ENCODE results near the gene AGXT. TPM values are rescaled to one million over a fixed set of nuclear protein-coding genes. Genes with fewer than 3 reads are reported as not detected.

Gene AGXT
- total RNA-seq, 8 experiments from 2014 or later = 0.14 to 1.00 (median 0.38) TPM; not detected in 3

DNA sequence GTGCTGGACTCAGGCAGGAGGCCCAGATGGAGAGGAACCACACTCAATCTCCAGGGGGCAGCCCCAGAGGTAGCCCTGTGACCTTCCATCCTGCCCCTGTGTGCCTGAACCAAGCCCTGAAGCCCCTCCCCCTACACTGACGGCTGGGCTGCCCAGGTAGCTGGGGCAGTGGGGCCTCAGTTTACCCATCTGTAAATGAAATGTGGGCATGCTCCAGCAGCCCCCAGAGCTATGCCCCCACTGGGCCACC is 53.3 kb downstream of the AGXT start:
- no peak overlapping the region for H3K4me3 ChIP-seq
- ATAC-seq (replicated peaks in 6 of 8) = no peak
- H3K27ac ChIP-seq = no peak overlapping the region
- H3K4me1 ChIP-seq (replicated peaks in 1 of 2) = peaks cover 6 to 10% of the 10 kb centered on the region in 2 donors
- in situ Hi-C loops (cut with MboI; ENCODE audit: low pct_unique_long_range_greater_than_20kb in 2 of 9, low sequenced_read_pairs in 9 of 9, unreplicated experiment in 9 of 9) = no loop called here
- no CpG with 5 or more reads among the region's 1 CpG for WGBS, 10 experiments

DNA sequence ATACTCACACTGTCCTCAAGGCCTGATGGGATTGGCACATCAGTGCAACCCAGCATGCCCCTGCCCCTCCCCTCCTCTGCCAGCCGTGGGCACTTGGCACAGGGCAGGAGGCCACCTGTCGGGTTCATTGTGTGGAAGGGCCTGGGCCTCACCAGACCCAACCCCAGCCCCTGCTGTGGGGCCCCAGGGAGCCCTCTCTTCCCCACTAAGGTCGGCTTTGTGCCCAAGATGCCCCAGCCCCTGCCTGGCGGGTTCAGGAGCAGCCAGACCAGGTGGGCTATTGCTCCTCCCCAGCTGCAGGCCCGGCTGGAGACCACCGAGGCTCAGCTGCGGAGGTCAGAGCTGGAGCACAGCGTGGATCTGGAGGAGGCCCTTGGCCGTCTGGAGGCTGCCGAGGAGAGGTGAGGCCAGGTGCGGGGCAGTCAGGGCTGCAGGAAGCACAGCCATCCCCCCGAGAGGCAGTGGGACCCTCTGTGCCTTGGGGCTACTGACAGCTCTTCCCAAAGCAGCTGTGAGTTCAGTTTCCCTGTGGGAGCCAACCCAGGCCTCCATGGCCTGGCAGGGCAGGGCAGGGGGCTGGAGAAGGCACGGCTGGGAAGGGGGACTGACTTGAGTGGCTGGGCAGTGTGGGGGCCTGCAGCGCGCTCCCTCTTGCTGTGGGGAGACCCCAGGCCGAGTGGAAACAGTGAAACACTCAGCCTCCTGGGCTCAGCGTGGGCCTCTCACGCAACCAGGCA is 53.8 kb downstream of the AGXT start:
- peaks cover 6 to 8% of the 10 kb centered on the region in 2 donors for H3K4me1 ChIP-seq (replicated peaks in 1 of 2)
- WGBS, 10 experiments = 58 to 75% (median 64%) methylated on average over 3 to 4 of the region's 18 CpGs; no CpG with 5 or more reads in 7 of the 10 experiments
- in situ Hi-C loops (cut with MboI; ENCODE audit: low pct_unique_long_range_greater_than_20kb in 2 of 9, low sequenced_read_pairs in 9 of 9, unreplicated experiment in 9 of 9) = no loop called here
- no peak for ATAC-seq (replicated peaks in 6 of 8)
- H3K4me3 ChIP-seq = no peak overlapping the region
- H3K27ac ChIP-seq = no peak overlapping the region

- H3K27ac ChIP-seq = no peak overlapping the region
- H3K4me3 ChIP-seq = no peak overlapping the region
- in situ Hi-C loops (cut with MboI; ENCODE audit: low pct_unique_long_range_greater_than_20kb in 2 of 9, low sequenced_read_pairs in 9 of 9, unreplicated experiment in 9 of 9) = no loop called here
- 33 to 45% (median 35%) methylated on average over 1 to 9 of the region's 15 CpGs; no CpG with 5 or more reads in 7 of the 10 experiments for WGBS, 10 experiments
- ATAC-seq (replicated peaks in 6 of 8) = peak in 5 of 8 experiments; percentile 49 to 83 (median 67)
- peaks cover 6 to 8% of the 10 kb centered on the region in 2 donors for H3K4me1 ChIP-seq (replicated peaks in 1 of 2)
These were observed 54.4 kb downstream of the AGXT start for GRCh38 chr2:240922982-240923537.

GRCh38 chr2:240925191-240925567 is 56.6 kb downstream of the AGXT start:
- 88 to 100% methylated on average over 1 to 5 of the region's 14 CpGs; no CpG with 5 or more reads in 8 of the 10 experiments for WGBS, 10 experiments
- in situ Hi-C loops (cut with MboI; ENCODE audit: low pct_unique_long_range_greater_than_20kb in 2 of 9, low sequenced_read_pairs in 9 of 9, unreplicated experiment in 9 of 9) = no loop called here

DNA sequence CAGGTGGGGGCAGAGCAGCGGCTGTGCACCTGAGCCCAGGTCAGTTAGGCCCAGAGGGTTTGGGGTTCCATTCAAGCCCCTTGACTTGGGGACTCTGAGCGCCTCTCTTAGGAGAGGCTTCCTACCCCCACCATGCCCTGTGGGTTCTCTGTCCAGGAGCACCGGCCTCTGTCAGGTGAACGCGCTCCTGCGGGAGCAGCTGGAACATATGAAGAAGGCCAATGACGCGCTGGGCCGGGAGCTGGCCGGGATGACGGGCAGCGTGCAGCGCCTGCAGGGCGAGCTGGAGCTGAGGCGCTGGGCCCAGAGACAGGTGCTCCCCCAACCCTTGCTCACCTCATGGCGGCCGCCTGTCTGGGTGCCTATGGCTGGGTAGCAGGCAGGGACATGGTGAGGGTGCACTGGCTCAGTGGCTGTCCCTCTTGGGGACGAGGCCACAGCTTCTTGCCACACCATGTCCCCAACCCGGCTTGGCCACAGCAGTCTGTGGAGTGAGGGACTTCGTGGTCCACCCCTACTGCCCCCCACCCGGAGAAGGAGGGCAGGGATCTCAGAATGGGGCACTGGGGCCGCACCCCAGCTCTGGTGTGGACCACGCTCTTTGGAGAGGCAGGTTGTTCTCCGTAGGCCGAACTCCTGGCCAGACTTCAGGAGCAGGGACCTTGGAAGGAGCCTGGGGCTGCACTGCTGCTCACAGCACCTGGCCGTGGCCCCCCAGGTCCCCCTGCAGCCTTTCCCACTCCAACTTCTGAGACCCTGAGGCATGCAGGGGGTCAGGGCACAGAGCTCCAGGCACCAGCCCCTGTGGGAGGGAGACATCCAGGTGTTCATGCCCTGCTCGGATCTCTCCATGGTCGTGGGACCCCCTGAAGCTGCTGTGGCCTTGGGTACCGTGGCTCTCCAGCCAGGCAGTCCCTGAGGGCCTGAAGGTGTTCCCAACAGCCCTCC is 57.2 kb downstream of the AGXT start:
- no peak for ATAC-seq (replicated peaks in 6 of 8)
- Histone ChIP-seq H3K27ac (no peak overlapping the region), H3K4me3 (no peak overlapping the region), H3K4me1 (replicated peaks in 1 of 2) (peaks cover 6 to 11% of the 10 kb centered on the region in 2 donors)
- in situ Hi-C loops (cut with MboI; ENCODE audit: low pct_unique_long_range_greater_than_20kb in 2 of 9, low sequenced_read_pairs in 9 of 9, unreplicated experiment in 9 of 9) = no loop called here
- WGBS, 10 experiments = 87 to 100% methylated on average over 1 to 9 of the region's 29 CpGs; no CpG with 5 or more reads in 8 of the 10 experiments

More at GRCh38 chr2:240925191-240925567, 56.6 kb downstream of the AGXT start:
- peaks cover 6 to 8% of the 10 kb centered on the region in 2 donors for H3K4me1 ChIP-seq (replicated peaks in 1 of 2)
- no peak overlapping the region for H3K27ac ChIP-seq
- no peak for ATAC-seq (replicated peaks in 6 of 8)
- H3K4me3 ChIP-seq = no peak overlapping the region

DNA sequence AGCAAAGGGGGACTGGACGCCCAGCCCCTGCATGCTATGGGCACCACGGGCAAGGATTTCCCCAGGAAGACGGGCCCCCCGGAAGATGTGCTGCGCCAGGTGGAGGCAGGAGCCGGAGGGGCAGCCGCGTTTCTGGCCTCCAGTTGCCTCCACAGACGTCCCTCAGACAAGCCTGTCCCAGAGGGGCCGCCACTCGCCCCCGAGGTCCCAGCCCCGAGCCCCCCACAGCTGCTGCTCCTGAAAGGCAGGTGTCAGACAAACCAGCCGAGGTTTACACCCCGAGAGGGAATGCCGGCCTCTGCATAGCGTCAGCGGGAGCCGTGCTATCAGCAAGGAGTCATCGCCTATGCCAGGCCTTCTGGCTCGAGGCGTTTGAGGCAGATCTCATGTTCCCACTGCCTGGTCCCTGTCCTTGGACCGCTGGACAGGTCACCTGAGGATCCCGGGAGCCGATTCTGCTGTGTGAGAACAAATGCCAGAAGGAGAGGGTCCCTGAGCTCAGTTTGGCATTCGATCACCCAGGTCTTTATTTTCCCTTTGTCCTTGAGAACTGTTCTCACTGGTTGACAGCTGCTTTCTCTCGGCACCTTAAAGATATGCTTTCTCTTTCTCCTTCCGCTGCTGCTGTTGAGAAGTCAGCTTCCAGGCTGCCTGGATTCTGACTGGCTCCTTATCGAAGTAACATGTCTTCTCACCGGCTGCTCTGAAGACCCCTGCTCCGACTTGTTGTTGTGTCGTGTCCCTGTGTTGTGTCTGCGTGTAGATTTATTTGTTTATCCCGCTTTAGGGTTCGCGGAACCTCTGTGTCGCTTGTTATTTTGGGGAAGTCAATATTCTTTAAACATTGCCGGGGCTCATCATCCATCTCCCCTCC is 58.1 kb downstream of the AGXT start:
- Histone ChIP-seq H3K4me1 (replicated peaks in 1 of 2) (peaks cover 6 to 11% of the 10 kb centered on the region in 2 donors), H3K4me3 (no peak overlapping the region), H3K27ac (no peak overlapping the region)
- peak in 1 of 8 experiments; percentile 24 for ATAC-seq (replicated peaks in 6 of 8)
- in situ Hi-C loops (cut with MboI; ENCODE audit: low pct_unique_long_range_greater_than_20kb in 2 of 9, low sequenced_read_pairs in 9 of 9, unreplicated experiment in 9 of 9) = no loop called here
- 49 to 100% (median 57%) methylated on average over 1 to 15 of the region's 38 CpGs; no CpG with 5 or more reads in 2 of the 10 experiments for WGBS, 10 experiments

- Histone ChIP-seq H3K4me3 (no peak overlapping the region), H3K27ac (no peak overlapping the region), H3K4me1 (replicated peaks in 1 of 2) (peaks cover 6 to 9% of the 10 kb centered on the region in 2 donors)
- 47 to 90% (median 83%) methylated on average over 1 to 7 of the region's 7 CpGs; no CpG with 5 or more reads in 2 of the 10 experiments for WGBS, 10 experiments
- in situ Hi-C loops (cut with MboI; ENCODE audit: low pct_unique_long_range_greater_than_20kb in 2 of 9, low sequenced_read_pairs in 9 of 9, unreplicated experiment in 9 of 9) = no loop called here
- no peak for ATAC-seq (replicated peaks in 6 of 8)
These were observed 58.8 kb downstream of the AGXT start for GRCh38 chr2:240927390-240927781.

DNA sequence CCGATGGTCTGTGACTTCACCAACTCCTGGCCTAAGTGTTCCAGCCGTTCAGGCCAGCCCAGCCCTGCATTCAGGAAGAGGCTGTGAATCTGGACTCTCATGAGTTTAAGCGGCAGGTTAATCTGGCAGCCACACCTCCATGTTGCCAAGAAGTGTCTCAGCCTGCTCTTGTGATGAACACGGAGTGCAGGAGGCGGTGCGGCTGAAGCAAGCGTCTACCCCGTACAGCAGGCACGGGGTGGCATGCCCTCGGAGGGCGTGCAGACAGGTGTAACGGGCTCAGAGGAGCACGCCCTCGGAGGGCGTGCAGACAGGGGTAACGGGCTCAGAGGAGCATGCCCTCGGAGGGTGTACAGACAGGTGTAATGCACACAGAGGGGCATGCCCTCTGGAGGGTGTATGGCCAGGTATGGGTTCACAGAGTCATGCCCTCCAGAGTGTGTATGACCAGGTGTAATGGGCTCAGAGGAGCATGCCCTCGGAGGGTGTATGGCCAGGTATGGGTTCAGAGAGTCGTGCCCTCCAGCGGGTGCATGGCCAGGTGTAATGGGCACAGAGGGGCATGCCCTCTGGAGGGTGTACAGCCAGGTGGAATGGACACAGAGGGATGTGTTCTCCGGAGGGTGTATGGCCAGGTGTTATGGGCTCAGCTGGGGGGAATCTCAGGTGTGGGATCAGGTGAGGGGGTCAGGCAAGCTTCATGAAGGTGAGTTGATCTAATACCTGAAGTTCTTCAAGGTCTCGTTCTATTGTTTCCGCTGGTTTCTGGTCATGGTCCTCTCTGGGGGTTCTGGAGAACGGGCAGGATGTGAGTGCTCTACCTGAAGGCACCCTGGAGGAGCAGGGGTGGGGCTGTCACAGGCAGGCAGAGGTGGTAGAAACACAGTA is 60.1 kb downstream of the AGXT start:
- 72 to 100% (median 87%) methylated on average over 1 to 11 of the region's 24 CpGs; no CpG with 5 or more reads in 5 of the 10 experiments for WGBS, 10 experiments
- in situ Hi-C loops (cut with MboI; ENCODE audit: low pct_unique_long_range_greater_than_20kb in 2 of 9, low sequenced_read_pairs in 9 of 9, unreplicated experiment in 9 of 9) = no loop called here
- Histone ChIP-seq H3K27ac (no peak overlapping the region), H3K4me3 (no peak overlapping the region), H3K4me1 (replicated peaks in 1 of 2) (peaks cover 0 to 3% of the 10 kb centered on the region in 2 donors)
- no peak for ATAC-seq (replicated peaks in 6 of 8)

- Histone ChIP-seq H3K4me1 (replicated peaks in 1 of 2) (peaks cover 0 to 3% of the 10 kb centered on the region in 2 donors), H3K4me3 (no peak overlapping the region), H3K27ac (no peak overlapping the region)
- in situ Hi-C loops (cut with MboI; ENCODE audit: low pct_unique_long_range_greater_than_20kb in 2 of 9, low sequenced_read_pairs in 9 of 9, unreplicated experiment in 9 of 9) = no loop called here
- ATAC-seq (replicated peaks in 6 of 8) = no peak
- WGBS, 10 experiments = 0 to 80% (median 60%) methylated on average over 1 to 4 of the region's 10 CpGs; no CpG with 5 or more reads in 4 of the 10 experiments
These were observed 60.9 kb downstream of the AGXT start for GRCh38 chr2:240929364-240930095.
